Measurements from ENCODE around the gene CPLANE2.

- TF ChIP-seq CTCF (conservative IDR thresholded peaks at IDR 0.05), result no peak
- no peak for TF ChIP-seq EZH2 (IDR thresholded peaks at IDR 0.05; ENCODE audit: low read depth)
Measured at GRCh38 chr1:16266411-16267118, 29.6 kb upstream of the CPLANE2 start.
